Activated CD4-positive, alpha-beta T cell treated with anti-CD3 and anti-CD28 coated beads, Interleukin-2, amount 10 ng/mL, durations not matched to agents 7 days and 5 days (primary cell): Measurements from ENCODE around the gene RAPH1. TPM values are rescaled to one million over a fixed set of nuclear protein-coding genes. Genes with fewer than 3 reads are reported as not detected.
A peak's percentile ranks its signal among the peaks of the same experiment; 100 is the strongest.

Source experiments
- CTCF ChIA-PET: fragments of 350-600 bp; sonication (Branson Sonifier 250); formaldehyde crosslinking; loops from one replicate; lab custom pipeline; 2021; ENCODE audit warnings: antibody characterized with exemption; lab: Charles Lee
- POLR2A ChIA-PET: fragments of 350-600 bp; sonication (Branson Sonifier 250); formaldehyde crosslinking; loops from one replicate; lab custom pipeline; 2021; ENCODE audit warnings: antibody characterized with exemption; lab: Charles Lee
- DNase-seq: peaks from one replicate; pipeline ENCODE4 v3.0.0-alpha.2; 2020
- H3K27ac Mint-ChIP-seq: one replicate; pipeline ENCODE4 v1.8.0; 2021; ENCODE audit warnings: mild to moderate bottlenecking, moderate library complexity, mixed read lengths
- H3K27me3 Mint-ChIP-seq: one replicate; pipeline ENCODE4 v1.8.0; 2021; ENCODE audit warnings: mixed read lengths
- H3K36me3 Mint-ChIP-seq: one replicate; pipeline ENCODE4 v1.8.0; 2021; ENCODE audit warnings: low read depth, mixed read lengths
- H3K4me1 Mint-ChIP-seq: one replicate; pipeline ENCODE4 v1.8.0; 2021; ENCODE audit warnings: mixed read lengths
- H3K4me3 Mint-ChIP-seq: one replicate; pipeline ENCODE4 v1.8.0; 2021; ENCODE audit warnings: mild to moderate bottlenecking, moderate library complexity, mixed read lengths
- H3K9me3 Mint-ChIP-seq: one replicate; pipeline ENCODE4 v1.8.0; 2021; ENCODE audit warnings: mixed read lengths
- total RNA-seq, 2 experiments: library from RNA; stranded (reverse); gene quantifications; one replicate each; pipeline ENCODE4 v1.2.3, GENCODE V29; 2021

The RAPH1 gene
- total RNA-seq, 2 experiments from 2014 or later: 1.7 to 2.1 TPM

DNA sequence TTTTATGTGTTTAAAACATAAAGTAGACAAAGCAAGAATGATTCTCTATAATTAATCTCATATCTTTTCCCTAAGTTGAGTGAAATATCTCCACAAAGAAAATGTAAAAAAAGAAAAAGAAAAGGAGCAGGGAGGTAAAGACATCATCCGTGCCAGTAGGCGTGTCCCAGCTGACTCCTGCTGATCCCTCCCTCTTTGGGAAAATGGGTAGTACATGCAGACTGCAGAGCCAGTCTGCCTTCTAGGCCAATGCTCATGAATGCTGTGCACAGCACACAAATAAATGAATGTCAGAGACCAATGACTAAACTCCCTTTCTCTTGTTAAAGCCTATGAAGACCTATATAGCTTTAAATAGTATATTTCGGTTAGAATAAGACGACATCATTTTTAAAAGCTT lies 64.7 kb downstream of the RAPH1 start:
- Mint-ChIP-seq H3K36me3 (no peaks in the 10 kb centered on the region), H3K9me3 (no peaks in the 10 kb centered on the region), H3K27me3 (no peaks in the 10 kb centered on the region), H3K27ac (no peak overlapping the region), H3K4me1 (no peaks in the 10 kb centered on the region), H3K4me3 (no peak overlapping the region)
- CTCF ChIA-PET: no interaction called here
- POLR2A ChIA-PET: interaction anchor here (0.6 kb wide), 1 partner anchor 25 kb away, joined by 3 read pairs; no protein-coding TSS in a partner anchor
- no peak for DNase-seq

DNA sequence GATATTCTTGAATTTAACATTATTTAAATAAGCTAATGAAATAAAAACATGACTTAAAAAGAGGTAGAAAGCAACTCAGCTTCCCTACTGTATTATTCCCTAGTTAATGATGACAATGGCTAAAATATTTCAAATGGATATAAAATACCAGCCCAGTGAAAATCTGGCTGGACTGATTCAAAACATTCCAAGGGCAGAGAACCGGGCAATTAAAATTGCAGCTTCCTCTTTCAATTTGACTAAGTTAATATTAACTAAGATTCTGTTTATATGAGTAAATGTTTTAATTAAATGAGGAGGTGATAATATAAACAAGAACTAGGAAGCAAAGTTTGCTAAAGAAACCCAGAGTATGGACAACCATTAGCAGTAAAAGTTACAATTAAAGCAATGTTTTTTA lies 65.6 kb downstream of the RAPH1 start:
- Mint-ChIP-seq H3K36me3 (no peaks in the 10 kb centered on the region), H3K27ac (no peak overlapping the region), H3K4me3 (no peak overlapping the region), H3K9me3 (no peaks in the 10 kb centered on the region), H3K4me1 (no peaks in the 10 kb centered on the region), H3K27me3 (no peaks in the 10 kb centered on the region)
- DNase-seq: no peak
- POLR2A ChIA-PET: no interaction called here
- CTCF ChIA-PET: interaction anchor here (1.2 to 1.6 kb wide), 3 partner anchors 15 to 346 kb away, joined by 3 to 6 read pairs (median 5); no protein-coding TSS in a partner anchor

DNA sequence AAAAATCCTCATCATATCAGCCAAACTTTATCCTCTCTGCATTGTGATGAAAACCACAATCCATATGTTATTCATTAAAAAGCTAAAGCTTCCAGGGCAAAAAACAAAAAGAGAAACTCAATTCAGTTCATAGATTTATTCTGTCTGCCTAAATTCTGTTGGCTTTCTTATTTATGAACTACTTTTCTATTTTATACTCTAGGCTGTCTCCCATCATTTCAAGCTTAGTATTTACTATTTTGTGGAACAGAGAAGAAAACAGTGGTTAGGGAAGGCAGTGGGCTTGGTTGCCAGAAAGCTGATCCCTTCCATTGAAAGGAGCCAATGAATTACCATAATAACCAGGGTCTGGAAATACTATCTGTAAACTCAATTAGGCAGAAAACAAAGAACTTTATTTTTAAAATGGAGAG lies 71.8 kb downstream of the RAPH1 start:
- no peaks in the 10 kb centered on the region for H3K27me3 Mint-ChIP-seq
- no peaks in the 10 kb centered on the region for H3K4me1 Mint-ChIP-seq
- H3K4me3 Mint-ChIP-seq: no peak overlapping the region
- DNase-seq: no peak
- no peaks in the 10 kb centered on the region for H3K36me3 Mint-ChIP-seq
- CTCF ChIA-PET: interaction anchor here (1.6 kb wide), 1 partner anchor 352 kb away, joined by 4 read pairs; no protein-coding TSS in a partner anchor
- no peak overlapping the region for H3K27ac Mint-ChIP-seq
- H3K9me3 Mint-ChIP-seq: no peaks in the 10 kb centered on the region
- POLR2A ChIA-PET: interaction anchor here (0.7 kb wide), 1 partner anchor 310 kb away, joined by 3 read pairs; no protein-coding TSS in a partner anchor

DNA sequence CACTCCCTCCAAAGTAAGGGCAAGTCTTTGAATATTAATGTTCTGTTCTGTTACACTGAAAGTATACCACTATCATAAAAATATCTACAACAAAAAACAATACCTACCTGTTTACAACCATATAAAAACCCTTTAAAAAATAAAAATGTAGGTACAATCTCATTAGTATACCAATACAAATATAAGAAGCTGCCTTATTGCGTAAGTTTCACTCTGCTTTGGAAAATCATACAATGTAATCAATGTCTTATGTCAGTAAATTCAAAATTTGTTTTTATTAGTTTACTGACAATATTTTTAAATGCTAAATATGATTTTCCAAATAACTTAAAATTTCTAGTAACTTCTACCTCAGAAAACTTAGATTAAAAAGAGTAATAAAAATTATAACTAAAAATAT lies 72.8 kb downstream of the RAPH1 start:
- no peak overlapping the region for H3K4me3 Mint-ChIP-seq
- ChIA-PET CTCF (no interaction called here), POLR2A (no interaction called here)
- no peaks in the 10 kb centered on the region for H3K4me1 Mint-ChIP-seq
- no peaks in the 10 kb centered on the region for H3K27me3 Mint-ChIP-seq
- no peak overlapping the region for H3K27ac Mint-ChIP-seq
- DNase-seq: no peak
- no peaks in the 10 kb centered on the region for H3K36me3 Mint-ChIP-seq
- H3K9me3 Mint-ChIP-seq: no peaks in the 10 kb centered on the region

DNA sequence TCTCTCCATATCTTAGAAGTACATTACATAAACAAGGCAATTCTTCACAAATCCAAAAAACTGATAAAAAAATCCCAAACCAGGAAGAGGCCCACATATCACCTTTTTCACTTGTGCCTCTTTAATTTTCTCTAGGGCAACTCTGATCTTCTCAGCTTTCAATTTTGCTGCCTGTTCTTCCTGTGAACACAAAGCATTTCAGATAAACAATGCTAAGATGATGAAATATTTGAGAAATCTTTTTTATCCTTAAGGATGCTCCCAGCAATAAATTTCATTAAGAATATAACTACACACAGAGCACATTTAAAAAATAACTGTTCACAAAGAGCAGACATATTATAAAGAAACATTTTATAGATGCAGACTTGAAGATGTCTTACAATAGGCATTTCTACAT lies 73.4 kb downstream of the RAPH1 start:
- no peaks in the 10 kb centered on the region for H3K36me3 Mint-ChIP-seq
- no peaks in the 10 kb centered on the region for H3K4me1 Mint-ChIP-seq
- H3K9me3 Mint-ChIP-seq: no peaks in the 10 kb centered on the region
- no peak for DNase-seq
- no peaks in the 10 kb centered on the region for H3K27me3 Mint-ChIP-seq
- no peak overlapping the region for H3K4me3 Mint-ChIP-seq
- POLR2A ChIA-PET: no interaction called here
- CTCF ChIA-PET: no interaction called here
- no peak overlapping the region for H3K27ac Mint-ChIP-seq

DNA sequence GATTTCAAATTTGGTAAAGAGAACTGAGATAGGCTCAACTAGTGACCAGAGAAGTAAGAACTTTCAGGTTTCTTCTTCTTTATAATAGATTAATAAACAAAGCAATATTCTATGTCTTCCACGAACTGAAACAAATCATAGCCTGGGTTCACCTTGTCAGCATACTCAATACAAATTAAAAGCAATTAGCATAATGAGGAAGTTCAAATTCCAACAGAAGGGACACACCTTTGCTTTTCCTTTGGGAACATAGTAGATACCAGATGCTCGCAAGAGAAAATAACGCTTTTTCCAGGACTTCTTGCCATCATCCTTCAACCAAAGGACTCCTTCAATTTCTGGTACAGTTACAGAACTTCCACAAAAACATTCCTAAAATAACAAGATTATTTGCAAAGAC lies 79.9 kb downstream of the RAPH1 start:
- POLR2A ChIA-PET: no interaction called here

DNA sequence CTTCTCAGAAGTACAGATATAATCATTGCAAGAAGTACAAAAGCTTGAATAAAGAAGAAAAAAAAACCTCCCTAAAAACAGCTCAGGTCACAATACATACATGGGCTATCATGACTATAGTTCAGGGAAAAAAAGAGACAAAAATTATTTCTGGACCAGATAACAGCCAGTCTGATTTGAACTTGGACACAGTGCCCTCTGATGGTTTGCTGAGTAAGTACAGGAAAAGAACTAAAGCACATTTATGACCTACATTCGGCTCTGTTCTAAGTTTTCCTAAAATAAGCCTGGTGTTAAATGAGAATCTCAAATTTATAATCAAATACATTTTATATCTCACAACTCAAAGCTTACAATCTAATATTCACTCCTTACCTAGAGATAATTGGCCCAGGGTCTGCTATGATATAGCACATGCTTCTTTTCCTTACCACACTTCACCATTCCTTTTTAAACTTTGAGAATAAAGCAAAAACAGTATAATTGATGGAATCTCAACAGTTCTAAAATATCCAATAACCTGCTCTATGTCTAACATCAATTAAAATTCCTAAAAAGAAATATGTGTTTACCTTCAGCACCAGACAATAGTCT lies 81.1 kb downstream of the RAPH1 start:
- no peak overlapping the region for H3K27ac Mint-ChIP-seq
- H3K9me3 Mint-ChIP-seq: no peaks in the 10 kb centered on the region
- DNase-seq: peak; percentile 54
- peaks cover 2% of the 10 kb centered on the region for H3K36me3 Mint-ChIP-seq
- POLR2A ChIA-PET: no interaction called here
- H3K4me3 Mint-ChIP-seq: no peak overlapping the region
- peaks cover 2% of the 10 kb centered on the region for H3K4me1 Mint-ChIP-seq
- CTCF ChIA-PET: interaction anchor here (1.6 to 1.9 kb wide), 2 partner anchors 12 to 15 kb away, joined by 5 read pairs; no protein-coding TSS in a partner anchor
- no peaks in the 10 kb centered on the region for H3K27me3 Mint-ChIP-seq

More for the DNA sequence above, 79.9 kb downstream of the RAPH1 start:
- Mint-ChIP-seq H3K36me3 (peaks cover 2% of the 10 kb centered on the region), H3K4me1 (peaks cover 2% of the 10 kb centered on the region), H3K27ac (no peak overlapping the region), H3K27me3 (no peaks in the 10 kb centered on the region), H3K4me3 (no peak overlapping the region), H3K9me3 (no peaks in the 10 kb centered on the region)
- no peak for DNase-seq
- CTCF ChIA-PET: interaction anchor here (0.8 to 1.9 kb wide), 3 partner anchors 11 to 35 kb away, joined by 3 to 5 read pairs (median 5); no protein-coding TSS in a partner anchor

DNA sequence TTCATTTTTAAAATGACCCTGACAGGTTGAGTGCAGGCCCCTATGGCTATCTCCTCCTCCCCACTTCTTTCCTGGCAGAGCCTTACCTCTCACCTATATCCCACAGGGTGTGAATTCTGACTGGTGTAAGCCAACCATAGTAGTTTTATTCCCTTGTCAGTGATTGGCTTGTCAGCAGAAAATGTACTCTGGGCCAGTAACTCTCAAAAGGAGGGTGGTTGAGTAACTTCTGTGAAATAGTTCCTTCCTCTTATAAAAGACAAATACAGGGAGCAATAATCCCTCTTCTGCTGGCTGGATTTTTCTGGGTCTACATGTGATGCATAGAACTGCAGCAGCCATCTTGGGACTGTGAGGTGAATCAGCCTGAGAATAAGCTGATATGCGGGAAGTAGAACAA lies 83.4 kb downstream of the RAPH1 start:
- CTCF ChIA-PET: no interaction called here

DNA sequence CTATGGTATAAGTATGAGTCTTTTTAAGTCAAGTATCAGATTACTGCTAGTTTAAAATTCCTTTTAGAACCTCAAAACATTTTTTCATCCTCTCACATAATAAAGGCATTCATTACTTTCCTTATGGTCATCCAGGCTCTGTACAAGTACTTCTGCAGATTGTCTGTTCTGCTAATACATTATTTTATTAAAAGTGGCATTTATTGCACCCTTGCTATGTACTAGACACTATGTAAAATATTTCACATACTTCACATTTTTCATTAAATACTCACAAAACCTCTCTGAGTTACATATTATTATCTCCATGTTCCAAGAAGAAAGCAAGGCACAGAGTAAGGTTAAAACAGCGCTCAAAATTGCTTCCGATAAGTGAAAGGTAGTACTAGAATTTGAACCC lies 84.1 kb downstream of the RAPH1 start:
- ChIA-PET CTCF (no interaction called here), POLR2A (interaction anchor here (0.5 kb wide), 1 partner anchor 36 kb away, joined by 3 read pairs; no protein-coding TSS in a partner anchor)
- Mint-ChIP-seq H3K4me1 (peaks cover 8% of the 10 kb centered on the region), H3K27me3 (no peaks in the 10 kb centered on the region), H3K36me3 (peaks cover 2% of the 10 kb centered on the region), H3K4me3 (no peak overlapping the region), H3K27ac (no peak overlapping the region), H3K9me3 (no peaks in the 10 kb centered on the region)
- DNase-seq: no peak

More for the DNA sequence above, 83.4 kb downstream of the RAPH1 start:
- no peak overlapping the region for H3K4me3 Mint-ChIP-seq
- no peaks in the 10 kb centered on the region for H3K27me3 Mint-ChIP-seq
- H3K9me3 Mint-ChIP-seq: no peaks in the 10 kb centered on the region
- H3K36me3 Mint-ChIP-seq: peaks cover 2% of the 10 kb centered on the region
- POLR2A ChIA-PET: no interaction called here
- DNase-seq: no peak
- H3K4me1 Mint-ChIP-seq: peaks cover 2% of the 10 kb centered on the region
- no peak overlapping the region for H3K27ac Mint-ChIP-seq

DNA sequence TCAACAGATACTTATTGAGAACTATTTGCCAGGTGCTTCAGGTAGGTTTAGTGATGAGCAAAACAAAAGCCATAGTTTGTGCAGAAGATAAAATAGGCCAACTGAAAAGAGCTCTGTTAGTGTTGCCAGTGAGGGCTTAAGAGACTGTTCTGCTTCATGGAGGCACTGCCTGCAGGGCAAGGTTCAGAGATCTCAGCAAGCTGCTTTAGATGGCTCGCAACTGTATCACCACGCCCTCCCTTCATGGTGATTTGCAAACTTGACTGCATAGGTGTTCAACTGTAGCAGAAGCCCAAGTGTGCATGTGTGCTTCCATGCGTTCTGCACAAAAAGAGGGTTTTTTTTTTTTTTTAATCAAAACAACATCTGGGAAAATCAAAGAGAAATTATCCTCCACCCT lies 84.5 kb downstream of the RAPH1 start:
- Mint-ChIP-seq H3K4me1 (peaks cover 11% of the 10 kb centered on the region), H3K27me3 (no peaks in the 10 kb centered on the region), H3K4me3 (no peak overlapping the region), H3K9me3 (no peaks in the 10 kb centered on the region), H3K27ac (no peak overlapping the region), H3K36me3 (peaks cover 2% of the 10 kb centered on the region)
- DNase-seq: no peak
- POLR2A ChIA-PET: no interaction called here
- CTCF ChIA-PET: interaction anchor here (0.6 kb wide), 1 partner anchor 45 kb away, joined by 3 read pairs; no protein-coding TSS in a partner anchor

DNA sequence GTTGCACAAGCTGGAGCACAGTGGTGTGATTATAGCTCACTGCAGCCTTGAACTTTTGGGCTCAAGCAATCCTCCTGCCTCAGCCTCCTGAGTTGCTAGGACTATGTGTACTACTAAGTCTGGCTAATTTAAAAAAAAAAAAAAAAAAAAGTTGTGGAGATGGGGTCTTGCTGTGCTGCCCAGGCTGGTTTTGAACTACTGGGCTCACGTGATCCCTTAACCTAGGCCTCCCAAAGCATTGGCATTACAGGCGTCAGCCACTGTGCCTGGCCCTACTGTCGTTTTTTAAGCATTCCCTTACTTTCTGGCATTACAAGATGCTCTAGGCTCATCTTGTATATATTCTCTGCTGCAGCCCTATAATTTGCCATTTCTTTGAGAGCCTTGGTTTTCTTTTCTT lies 88.3 kb downstream of the RAPH1 start:
- POLR2A ChIA-PET: no interaction called here
- no peaks in the 10 kb centered on the region for H3K36me3 Mint-ChIP-seq

DNA sequence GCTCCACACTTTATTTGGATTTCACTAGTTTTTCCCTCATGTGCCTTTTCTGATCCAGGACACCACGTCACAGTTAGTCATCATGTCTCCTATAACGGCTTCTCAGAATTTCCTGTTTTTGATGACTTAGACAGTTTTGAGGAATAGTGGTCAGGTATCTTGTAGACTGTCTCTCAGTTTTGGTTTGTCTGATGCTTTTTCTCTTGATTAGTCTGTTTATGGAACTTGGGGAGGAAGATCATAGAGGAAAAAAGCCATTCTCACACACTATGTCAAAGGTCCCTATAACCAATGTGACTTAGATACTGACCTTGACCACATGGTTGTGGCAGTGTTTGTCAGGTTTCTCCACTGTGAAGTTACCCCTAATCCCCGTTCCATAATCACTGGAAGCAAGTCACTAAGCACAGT lies 89.0 kb downstream of the RAPH1 start:
- Mint-ChIP-seq H3K27ac (no peak overlapping the region), H3K9me3 (no peaks in the 10 kb centered on the region), H3K27me3 (no peaks in the 10 kb centered on the region), H3K4me1 (peaks cover 11% of the 10 kb centered on the region), H3K36me3 (no peaks in the 10 kb centered on the region), H3K4me3 (no peak overlapping the region)
- CTCF ChIA-PET: interaction anchor here (1.2 kb wide), 2 partner anchors 18 to 23 kb away, joined by 3 read pairs; no protein-coding TSS in a partner anchor
- POLR2A ChIA-PET: no interaction called here
- no peak for DNase-seq

More for the DNA sequence above, 88.3 kb downstream of the RAPH1 start:
- Mint-ChIP-seq H3K9me3 (no peaks in the 10 kb centered on the region), H3K4me3 (no peak overlapping the region), H3K4me1 (peaks cover 11% of the 10 kb centered on the region), H3K27me3 (no peaks in the 10 kb centered on the region), H3K27ac (no peak overlapping the region)
- CTCF ChIA-PET: interaction anchor here (0.5 to 1.2 kb wide), 3 partner anchors 18 to 367 kb away, joined by 3 read pairs; no protein-coding TSS in a partner anchor
- DNase-seq: no peak

DNA sequence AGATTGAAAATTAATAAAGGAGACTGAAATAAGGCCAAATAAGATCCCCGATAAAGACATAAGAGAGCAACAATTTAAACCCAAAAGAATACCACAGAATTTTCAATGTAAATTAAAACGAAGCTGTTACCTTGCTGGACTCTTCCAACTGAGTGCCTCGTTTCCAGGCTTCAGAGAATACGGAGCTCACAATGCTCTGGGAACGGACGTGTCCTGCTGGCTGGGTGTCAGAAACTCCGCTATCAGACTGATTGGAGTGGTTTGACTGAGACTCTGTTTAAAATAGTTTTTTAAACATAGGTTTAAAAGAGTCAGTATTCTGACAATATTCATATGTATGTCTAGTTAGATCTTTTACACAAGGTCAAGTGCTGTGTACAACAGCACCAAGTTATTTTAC lies 90.4 kb downstream of the RAPH1 start:
- Mint-ChIP-seq H3K4me3 (no peak overlapping the region), H3K4me1 (peaks cover 11% of the 10 kb centered on the region), H3K27ac (no peak overlapping the region), H3K9me3 (no peaks in the 10 kb centered on the region), H3K36me3 (no peaks in the 10 kb centered on the region), H3K27me3 (no peaks in the 10 kb centered on the region)
- CTCF ChIA-PET: no interaction called here
- POLR2A ChIA-PET: no interaction called here
- no peak for DNase-seq
